CD4-positive, alpha-beta T cell treated with Interleukin-6 at 100 ng/mL for 8 hours (primary cell): Measurements from ENCODE around the gene GNAT1.

ENCODE experiments used
- DNase-seq: peaks from one replicate; pipeline ENCODE4 v3.0.0-alpha.2; 2020; ENCODE audit warnings: mixed read lengths, low spot score

The GNAT1 gene

GRCh38 chr3:50163572-50164455, 27.6 kb upstream of the GNAT1 start:
- no peak for DNase-seq

- no peak for DNase-seq
These were observed 26.9 kb upstream of the GNAT1 start for GRCh38 chr3:50164481-50164880.

- DNase-seq, result no peak
These were observed 26.2 kb upstream of the GNAT1 start for GRCh38 chr3:50164984-50165909.

GRCh38 chr3:50165910-50166538, 25.4 kb upstream of the GNAT1 start:
- no peak for DNase-seq

GRCh38 chr3:50166620-50167019, 24.8 kb upstream of the GNAT1 start:
- DNase-seq, result no peak

GRCh38 chr3:50167069-50167840, 24.2 kb upstream of the GNAT1 start:
- DNase-seq, result no peak

- no peak for DNase-seq
These were observed 23.6 kb upstream of the GNAT1 start for GRCh38 chr3:50167841-50168209.

GRCh38 chr3:50168388-50168787, 23.0 kb upstream of the GNAT1 start:
- no peak for DNase-seq

GRCh38 chr3:50168791-50169190, 22.6 kb upstream of the GNAT1 start:
- no peak for DNase-seq

GRCh38 chr3:50169232-50169832, 22.1 kb upstream of the GNAT1 start:
- DNase-seq, result no peak

- no peak for DNase-seq
These were observed 21.6 kb upstream of the GNAT1 start for GRCh38 chr3:50169858-50170257.

GRCh38 chr3:50170689-50171088, 20.7 kb upstream of the GNAT1 start:
- DNase-seq, result no peak

GRCh38 chr3:50171540-50172301, 19.7 kb upstream of the GNAT1 start:
- DNase-seq, result no peak

- DNase-seq, result no peak
These were observed 18.7 kb upstream of the GNAT1 start for GRCh38 chr3:50172626-50173220.

GRCh38 chr3:50173685-50174516, 17.5 kb upstream of the GNAT1 start:
- DNase-seq, result no peak

- no peak for DNase-seq
These were observed 16.9 kb upstream of the GNAT1 start for GRCh38 chr3:50174517-50174895.

- DNase-seq, result no peak
These were observed 16.4 kb upstream of the GNAT1 start for GRCh38 chr3:50174947-50175524.

- DNase-seq, result no peak
These were observed 14.1 kb upstream of the GNAT1 start for GRCh38 chr3:50177346-50177745.

GRCh38 chr3:50179710-50180109, 11.7 kb upstream of the GNAT1 start:
- no peak for DNase-seq
